ENCODE data around the gene NEU1.

Gene NEU1

DNA sequence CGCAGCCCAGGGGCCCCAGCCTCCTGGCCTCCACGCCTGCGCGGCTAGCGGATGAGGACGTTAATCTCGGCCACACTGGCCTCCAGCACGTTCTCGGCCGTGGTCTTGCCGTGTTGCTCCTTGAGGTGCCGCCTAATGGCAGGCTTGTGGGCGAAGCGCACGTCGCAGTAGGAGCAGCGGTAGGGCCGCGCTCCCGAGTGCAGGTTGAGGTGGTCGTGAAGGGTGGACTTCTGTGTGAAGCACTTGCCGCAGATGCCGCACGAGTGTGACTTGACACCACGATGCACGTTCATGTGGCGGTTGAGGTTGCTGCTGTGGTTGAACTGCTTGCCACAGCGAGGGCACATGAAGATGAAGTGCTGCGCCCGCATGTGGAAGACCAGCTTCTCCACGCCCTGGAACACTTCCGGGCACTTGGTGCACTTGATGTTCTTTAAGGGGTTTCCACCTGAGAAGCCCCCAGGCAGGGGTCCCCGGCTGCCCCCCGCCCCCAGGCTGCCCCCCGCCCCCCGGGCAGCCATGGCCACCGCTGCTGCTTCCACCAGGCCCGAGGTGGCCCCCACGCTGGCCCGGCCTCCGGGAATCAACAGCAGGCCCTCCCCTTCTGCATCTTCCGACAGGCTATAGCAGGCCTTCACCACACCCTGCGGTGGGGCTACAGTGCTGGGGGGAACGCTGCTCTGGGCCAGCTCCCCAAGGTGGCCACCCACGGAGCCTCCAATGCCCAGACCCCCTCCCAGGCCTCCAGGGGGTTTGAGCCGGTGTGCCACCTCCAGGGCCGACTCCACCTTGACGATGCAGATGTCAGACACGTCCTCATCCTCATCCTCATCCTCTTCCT lies 37.5 kb upstream of the NEU1 start:
- Mint-ChIP-seq H3K27ac (no peak overlapping the region), H3K9me3 (no peaks in the 10 kb centered on the region), H3K27me3 (no peaks in the 10 kb centered on the region), H3K36me3 (no peaks in the 10 kb centered on the region), H3K4me1 (peaks cover 30% of the 10 kb centered on the region), H3K4me3 (peak overlapping the region; percentile 67)
- DNase-seq (ENCODE audit: low spot score in 2 of 2): no peak
- ATAC-seq (ENCODE audit: low read depth): no peak

DNA sequence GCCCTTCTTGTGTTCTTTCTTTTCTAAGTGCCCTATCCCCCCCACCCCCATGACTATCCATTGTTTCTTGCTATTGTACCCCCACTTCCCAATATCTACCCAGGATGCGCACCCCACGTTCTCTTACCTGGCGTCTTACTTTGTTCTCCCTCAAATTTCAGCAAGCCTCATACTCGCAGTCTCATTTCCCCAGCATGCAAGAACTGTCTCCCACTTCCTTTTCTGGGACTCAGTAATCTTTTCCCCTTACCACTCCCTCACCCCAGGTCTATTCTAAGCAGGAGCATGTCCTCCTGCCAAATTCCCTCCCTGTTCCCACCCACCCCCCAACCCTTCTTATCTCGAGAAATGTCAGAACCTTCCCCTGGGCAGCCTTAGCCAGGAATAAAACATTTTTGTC lies 36.6 kb upstream of the NEU1 start:
- no peak overlapping the region for H3K27ac Mint-ChIP-seq
- no peak for ATAC-seq (ENCODE audit: low read depth)
- peaks cover 30% of the 10 kb centered on the region for H3K4me1 Mint-ChIP-seq
- H3K36me3 Mint-ChIP-seq: no peaks in the 10 kb centered on the region
- no peaks in the 10 kb centered on the region for H3K9me3 Mint-ChIP-seq
- H3K27me3 Mint-ChIP-seq: no peaks in the 10 kb centered on the region
- H3K4me3 Mint-ChIP-seq: peak overlapping the region; percentile 67
- DNase-seq (ENCODE audit: low spot score in 2 of 2): no peak

DNA sequence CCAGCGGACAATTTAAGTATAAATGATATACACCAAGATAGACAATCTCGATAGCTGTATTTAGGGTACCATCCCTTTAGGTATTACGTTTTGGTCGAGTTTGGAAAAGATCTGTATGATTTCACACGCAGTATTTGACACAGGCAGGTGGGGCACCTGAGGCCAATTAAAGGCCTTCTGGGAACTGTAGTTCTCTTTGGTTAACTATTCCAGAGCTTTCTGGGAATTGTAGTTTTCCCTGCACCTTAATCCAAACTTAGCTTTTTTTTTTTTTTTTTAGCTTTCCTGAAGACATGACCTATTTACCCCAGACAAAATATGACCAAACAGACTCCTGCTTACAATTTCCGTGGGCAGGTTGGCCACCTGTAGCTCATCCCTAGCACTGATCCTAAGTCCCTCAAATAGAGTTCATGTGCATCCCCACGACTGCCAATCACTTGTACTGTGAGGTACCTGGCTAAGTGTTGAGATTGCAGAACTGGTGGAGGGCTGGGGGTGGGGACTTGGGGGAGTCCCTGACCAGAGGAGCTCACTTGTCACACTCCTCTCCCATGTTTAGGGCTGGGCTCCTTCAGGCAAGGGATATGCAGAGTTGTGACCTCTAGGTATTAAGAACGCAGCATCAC lies 35.9 kb upstream of the NEU1 start:
- no peak for DNase-seq (ENCODE audit: low spot score in 2 of 2)
- H3K4me1 Mint-ChIP-seq: peaks cover 30% of the 10 kb centered on the region

DNA sequence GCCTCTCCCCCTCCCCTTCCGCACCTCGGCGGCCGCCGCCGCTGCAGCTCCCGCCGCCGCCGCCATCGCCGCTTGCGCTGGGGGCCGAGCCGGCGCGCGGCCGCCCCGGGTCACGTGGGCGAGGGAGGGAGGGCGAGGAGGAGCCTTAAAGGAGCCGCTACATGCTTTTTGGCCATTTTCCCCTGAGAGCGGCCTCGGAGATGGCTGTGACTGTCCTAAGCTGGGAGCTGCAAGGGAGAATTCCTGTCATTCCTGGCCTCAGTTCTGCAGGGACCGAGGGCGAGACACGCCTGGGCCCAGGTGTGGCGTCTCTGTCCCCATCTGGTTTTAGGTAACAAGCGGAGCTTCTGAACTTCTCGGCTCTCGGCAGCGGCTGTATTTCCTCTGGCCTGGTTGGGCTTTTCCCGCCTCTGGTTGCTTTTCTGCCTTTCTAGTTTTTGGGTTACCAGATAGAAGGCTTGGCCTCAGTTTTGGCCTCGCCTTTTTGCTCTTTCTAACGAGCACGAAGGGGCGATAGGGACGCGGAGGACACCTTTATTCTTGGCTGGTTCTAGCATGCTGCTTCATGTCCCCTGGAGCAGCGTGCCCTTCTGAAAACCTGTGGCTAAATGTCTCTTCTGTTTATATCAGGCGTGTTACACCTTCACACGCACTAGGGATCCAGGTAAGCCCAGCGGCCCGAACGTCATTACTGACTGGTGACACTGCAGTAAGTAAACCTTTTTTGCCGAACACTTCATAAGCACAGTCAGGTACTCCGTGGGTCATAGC lies 35.2 kb upstream of the NEU1 start, which contains the start of gene EHMT2:
TSS of gene EHMT2 (minus strand) at position 87 of the 771 bp plus-strand sequence. CDS start at position 66, 21 bp downstream.
- DNase-seq (ENCODE audit: low spot score in 2 of 2): peak; percentile 80 to 81
- H3K4me1 Mint-ChIP-seq: peaks cover 27% of the 10 kb centered on the region

More for the DNA sequence above, 35.9 kb upstream of the NEU1 start:
- ATAC-seq (ENCODE audit: low read depth): peak; percentile 19
- no peaks in the 10 kb centered on the region for H3K9me3 Mint-ChIP-seq
- peaks cover 2% of the 10 kb centered on the region for H3K36me3 Mint-ChIP-seq
- no peaks in the 10 kb centered on the region for H3K27me3 Mint-ChIP-seq
- H3K4me3 Mint-ChIP-seq: peak overlapping the region; percentile 96
- peak overlapping the region; percentile 91 for H3K27ac Mint-ChIP-seq

DNA sequence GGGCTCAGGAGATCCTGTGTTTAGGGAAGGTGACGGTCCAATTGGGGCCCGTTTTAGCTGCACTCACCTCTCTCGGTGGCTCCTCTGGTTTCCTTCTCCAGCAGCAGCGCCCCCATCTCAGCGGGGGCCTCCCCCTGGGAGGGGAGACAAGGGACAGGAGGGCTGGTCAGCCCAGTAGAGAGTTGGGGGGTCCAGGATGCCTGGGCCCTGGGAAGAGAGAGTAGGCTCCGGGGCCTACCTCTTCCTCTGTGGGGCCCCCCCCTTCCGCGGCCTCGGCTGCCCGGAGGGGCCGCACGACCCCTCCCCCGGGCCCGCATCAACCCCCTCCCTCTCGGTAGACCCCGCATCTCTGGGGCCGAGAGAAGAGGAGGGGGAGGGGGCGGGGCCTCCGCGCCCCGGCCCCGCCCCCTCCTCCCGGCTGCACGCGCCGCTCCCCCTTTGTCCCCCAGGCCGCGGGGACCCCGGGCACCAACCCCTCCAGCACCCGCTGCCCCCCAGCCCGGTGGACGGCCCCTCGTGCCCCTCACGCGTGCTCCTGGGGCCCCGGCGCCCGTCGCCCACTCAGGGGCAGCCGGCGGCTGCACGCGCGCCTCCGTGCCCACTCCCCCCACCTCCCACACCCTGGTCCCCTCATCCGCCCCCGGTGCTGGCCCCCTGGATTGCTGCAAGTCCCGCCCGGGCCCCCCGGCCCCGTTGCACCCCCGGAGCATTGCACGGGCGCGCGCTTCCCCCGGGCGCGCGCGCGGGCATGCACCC lies 34.4 kb upstream of the NEU1 start:
- H3K36me3 Mint-ChIP-seq: peaks cover 13% of the 10 kb centered on the region
- peak overlapping the region; percentile 96 for H3K4me3 Mint-ChIP-seq
- peak overlapping the region; percentile 81 for H3K27ac Mint-ChIP-seq
- H3K4me1 Mint-ChIP-seq: peaks cover 23% of the 10 kb centered on the region
- no peak for ATAC-seq (ENCODE audit: low read depth)
- no peak for DNase-seq (ENCODE audit: low spot score in 2 of 2)
- H3K9me3 Mint-ChIP-seq: no peaks in the 10 kb centered on the region
- no peaks in the 10 kb centered on the region for H3K27me3 Mint-ChIP-seq

More for the DNA sequence above, 35.2 kb upstream of the NEU1 start, which contains the start of gene EHMT2:
- Mint-ChIP-seq H3K36me3 (peaks cover 7% of the 10 kb centered on the region), H3K4me3 (peak within 1 kb of the TSS; percentile 96), H3K27ac (peak within 1 kb of the TSS; percentile 91), H3K27me3 (no peaks in the 10 kb centered on the region), H3K9me3 (no peaks in the 10 kb centered on the region)
- peak; percentile 61 for ATAC-seq (ENCODE audit: low read depth)

DNA sequence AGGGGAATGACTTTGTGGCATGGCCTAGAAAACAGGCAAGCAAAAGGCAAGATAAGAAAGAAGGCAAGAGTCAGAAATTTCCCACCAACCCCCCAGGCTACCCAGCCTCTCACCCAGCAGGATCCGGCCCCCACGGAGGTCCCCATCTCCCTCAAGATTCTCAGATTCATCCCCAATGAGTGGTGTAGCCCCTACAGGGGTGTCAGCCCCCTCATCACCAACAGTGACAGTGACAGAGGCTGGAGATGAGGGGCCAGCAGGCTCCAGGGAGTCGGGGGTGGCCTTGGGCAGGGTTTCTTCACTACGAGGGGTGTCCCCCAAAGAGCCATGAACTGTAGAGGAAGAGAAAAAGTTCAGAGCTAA lies 33.9 kb upstream of the NEU1 start:
- Mint-ChIP-seq H3K36me3 (peaks cover 14% of the 10 kb centered on the region), H3K27me3 (no peaks in the 10 kb centered on the region), H3K9me3 (no peaks in the 10 kb centered on the region), H3K27ac (peak overlapping the region; percentile 81), H3K4me3 (peak overlapping the region; percentile 81), H3K4me1 (peaks cover 23% of the 10 kb centered on the region)
- ATAC-seq (ENCODE audit: low read depth) (no peak), DNase-seq (ENCODE audit: low spot score in 2 of 2) (no peak)

DNA sequence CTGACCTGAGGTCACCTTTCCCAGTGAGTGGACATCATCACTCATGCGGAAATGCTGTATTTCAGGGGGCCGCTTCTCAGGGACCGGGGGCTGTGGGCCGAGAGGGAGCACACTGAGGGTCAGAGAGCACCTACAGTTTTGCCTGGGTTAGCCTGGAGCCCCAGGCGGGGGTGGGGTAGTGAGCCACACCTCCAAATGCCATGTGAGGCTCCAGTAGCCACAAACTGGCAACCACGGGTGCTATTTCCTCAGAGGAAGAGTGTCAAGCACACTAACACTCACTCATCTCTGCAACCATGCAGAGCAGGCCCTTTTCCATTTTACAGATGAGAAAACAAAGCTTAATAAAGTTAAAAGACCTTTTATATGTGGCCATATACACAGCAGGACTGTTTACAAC lies 30.2 kb upstream of the NEU1 start:
- H3K27ac Mint-ChIP-seq: no peak overlapping the region
- peaks cover 27% of the 10 kb centered on the region for H3K36me3 Mint-ChIP-seq
- DNase-seq (ENCODE audit: low spot score in 2 of 2) (no peak), ATAC-seq (ENCODE audit: low read depth) (no peak)
- no peak overlapping the region for H3K4me3 Mint-ChIP-seq
- H3K4me1 Mint-ChIP-seq: peaks cover 9% of the 10 kb centered on the region
- no peaks in the 10 kb centered on the region for H3K9me3 Mint-ChIP-seq
- H3K27me3 Mint-ChIP-seq: no peaks in the 10 kb centered on the region

DNA sequence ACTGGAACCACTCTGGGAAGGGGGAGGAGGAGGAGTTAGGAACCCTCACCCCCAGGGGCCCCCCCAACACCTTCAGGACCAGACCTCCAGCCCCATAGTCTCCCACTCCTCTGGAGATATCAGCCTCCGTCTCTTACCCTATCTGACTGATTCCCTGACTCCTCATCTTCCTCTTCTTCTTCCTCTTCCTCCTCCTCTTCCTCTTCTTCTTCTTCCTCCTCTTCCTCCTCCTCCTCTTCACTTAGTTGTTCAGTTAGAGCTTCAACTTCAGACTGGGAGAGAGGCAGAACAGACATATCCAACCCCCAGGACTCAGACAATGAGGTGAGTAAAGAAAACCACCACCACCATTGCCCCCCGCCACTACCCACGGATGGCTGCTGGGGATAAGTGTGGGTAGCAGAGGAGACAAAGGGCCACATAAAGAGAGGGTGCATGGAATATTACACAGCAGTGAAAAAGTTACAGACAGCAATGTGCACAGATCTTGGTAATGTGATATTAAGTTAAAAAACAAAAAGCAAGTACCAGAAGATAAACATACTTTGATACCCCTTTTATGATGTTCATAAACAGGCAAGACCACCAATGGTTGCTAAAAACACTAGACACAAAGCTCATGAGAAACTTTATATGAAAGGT lies 26.8 kb upstream of the NEU1 start:
- Mint-ChIP-seq H3K9me3 (no peaks in the 10 kb centered on the region), H3K4me3 (no peak overlapping the region), H3K27me3 (no peaks in the 10 kb centered on the region), H3K36me3 (peaks cover 43% of the 10 kb centered on the region), H3K4me1 (no peaks in the 10 kb centered on the region), H3K27ac (peak overlapping the region; percentile 1)
- ATAC-seq (ENCODE audit: low read depth) (no peak), DNase-seq (ENCODE audit: low spot score in 2 of 2) (no peak)

DNA sequence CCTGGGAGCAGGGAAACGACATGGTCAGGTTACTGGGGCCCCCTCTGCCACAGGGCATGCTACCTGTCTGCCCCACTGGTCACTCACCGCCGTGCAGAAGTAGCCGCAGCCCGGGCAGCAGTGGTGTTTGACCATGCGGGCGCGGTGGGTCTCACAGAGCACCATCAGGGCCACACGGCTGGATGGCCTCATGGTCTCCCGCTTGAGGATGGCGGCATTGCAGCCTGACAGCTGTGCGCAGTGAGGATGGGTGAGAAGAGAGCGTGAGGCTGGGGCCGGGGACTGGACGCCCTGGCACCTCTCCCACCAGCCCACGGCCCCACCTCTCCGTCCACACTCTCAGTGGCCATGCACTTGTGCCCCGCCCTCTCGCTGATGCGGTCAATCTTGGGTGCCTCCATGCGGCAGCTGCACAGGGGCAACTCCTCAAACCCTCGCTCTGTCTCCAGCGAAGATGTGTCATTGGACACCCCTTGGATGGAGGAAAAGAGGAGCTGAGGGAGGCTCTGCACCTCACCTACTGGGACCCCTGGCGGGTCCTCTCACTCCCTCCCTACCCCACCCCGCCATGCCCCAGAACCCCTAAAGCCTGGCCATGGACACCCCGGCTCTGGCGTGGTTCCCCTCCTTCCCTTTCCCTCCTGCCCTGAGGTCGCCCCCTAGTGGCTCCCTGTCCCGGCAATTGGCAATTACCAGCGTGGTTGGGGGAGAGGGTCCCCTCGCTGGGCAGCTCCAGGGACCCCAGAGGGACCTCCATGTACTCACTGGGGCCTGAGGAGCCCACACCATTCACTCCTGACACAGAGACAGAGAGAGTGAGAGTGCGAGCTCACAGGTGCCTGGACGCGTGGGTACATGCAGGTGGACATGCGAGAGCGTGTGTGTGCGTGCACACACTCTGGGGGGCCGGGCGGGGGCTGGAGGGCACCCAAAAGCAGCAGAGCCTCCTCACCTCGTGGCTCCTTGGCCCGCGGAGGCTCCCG lies 25.9 kb upstream of the NEU1 start:
- DNase-seq (ENCODE audit: low spot score in 2 of 2) (peak; percentile 58 to 61), ATAC-seq (ENCODE audit: low read depth) (peak; percentile 53)
- peaks cover 48% of the 10 kb centered on the region for H3K36me3 Mint-ChIP-seq
- no peaks in the 10 kb centered on the region for H3K4me1 Mint-ChIP-seq
- no peaks in the 10 kb centered on the region for H3K9me3 Mint-ChIP-seq
- no peaks in the 10 kb centered on the region for H3K27me3 Mint-ChIP-seq
- no peak overlapping the region for H3K27ac Mint-ChIP-seq
- no peak overlapping the region for H3K4me3 Mint-ChIP-seq

DNA sequence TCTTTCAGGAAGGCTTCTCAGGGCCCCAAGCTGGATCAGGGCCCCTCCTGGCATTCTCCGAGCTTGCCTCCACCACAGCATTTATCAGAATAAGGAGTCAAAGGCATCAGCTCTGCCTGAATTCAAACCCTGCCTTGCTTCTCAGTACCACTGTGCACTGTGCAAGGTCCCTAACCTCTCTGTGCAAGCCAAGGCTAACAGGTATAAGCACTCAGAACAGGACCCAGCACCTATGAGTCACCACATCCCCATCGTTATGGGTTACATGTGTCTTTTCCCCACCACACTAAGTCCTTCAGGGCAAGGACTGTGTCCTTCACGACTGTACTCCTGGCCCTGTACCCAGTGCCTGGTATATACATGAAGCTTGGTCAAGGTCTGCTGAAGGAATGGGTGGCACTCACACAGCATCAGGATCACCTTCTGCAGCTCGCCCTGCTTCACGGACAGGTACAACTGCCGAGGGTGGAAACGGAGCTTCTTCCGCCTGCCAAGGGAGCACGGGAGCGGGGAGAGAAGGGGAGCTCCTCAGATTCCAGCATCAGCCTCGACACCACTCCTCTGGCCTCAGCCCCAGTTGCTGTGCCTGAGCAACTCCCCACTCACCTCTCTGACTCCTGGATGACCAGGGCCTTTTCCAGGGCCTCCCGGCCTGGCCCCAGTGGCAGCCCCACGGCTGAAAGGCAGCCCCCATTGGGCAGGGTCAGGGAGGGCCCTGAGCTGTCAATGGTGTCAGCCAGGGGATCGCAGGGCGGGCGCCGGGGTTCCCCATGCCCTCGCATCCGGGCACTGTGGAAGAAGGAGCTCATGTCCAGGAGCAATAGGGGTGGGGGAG lies 24.8 kb upstream of the NEU1 start:
- Mint-ChIP-seq H3K4me3 (no peak overlapping the region), H3K36me3 (peaks cover 43% of the 10 kb centered on the region), H3K27me3 (no peaks in the 10 kb centered on the region), H3K4me1 (no peaks in the 10 kb centered on the region), H3K9me3 (no peaks in the 10 kb centered on the region), H3K27ac (no peak overlapping the region)
- no peak for DNase-seq (ENCODE audit: low spot score in 2 of 2)
- ATAC-seq (ENCODE audit: low read depth): no peak

DNA sequence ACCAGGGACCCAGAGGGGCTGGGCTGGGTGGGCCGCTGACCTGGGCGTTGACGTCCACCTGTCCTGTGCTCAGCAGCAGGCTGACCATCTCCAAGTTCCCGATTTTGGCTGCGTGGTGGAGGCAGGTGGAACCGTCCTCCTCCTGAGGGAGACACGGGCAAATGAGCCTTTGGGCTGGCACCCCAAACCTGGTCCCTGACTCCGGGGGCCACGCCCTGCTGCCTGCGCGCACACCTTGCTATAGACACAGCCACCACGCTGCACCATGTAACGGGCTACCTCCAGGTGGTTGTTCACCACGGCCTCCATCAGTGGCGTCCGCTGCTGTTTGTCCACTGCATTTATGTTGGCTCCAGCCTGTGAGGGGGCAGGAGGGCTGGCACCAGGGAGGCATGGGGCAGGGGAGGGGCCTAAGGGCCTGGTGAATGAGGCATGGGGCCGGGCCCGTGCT lies 23.9 kb upstream of the NEU1 start:
- DNase-seq (ENCODE audit: low spot score in 2 of 2): no peak
- no peak for ATAC-seq (ENCODE audit: low read depth)
- H3K4me1 Mint-ChIP-seq: no peaks in the 10 kb centered on the region
- H3K27me3 Mint-ChIP-seq: no peaks in the 10 kb centered on the region
- no peak overlapping the region for H3K4me3 Mint-ChIP-seq
- H3K36me3 Mint-ChIP-seq: peaks cover 44% of the 10 kb centered on the region
- H3K27ac Mint-ChIP-seq: no peak overlapping the region
- H3K9me3 Mint-ChIP-seq: no peaks in the 10 kb centered on the region
